Activated T-cell treated with anti-CD3 and anti-CD28 coated beads for 4 hours (primary cell): ENCODE results near the gene IL33.
"Not testable (repeated sequence)": the region's sequence is repeated elsewhere in the genome, so short reads cannot be mapped to it uniquely, and the experiment has no call there.

Source experiments
- DNase-seq: peaks from one replicate; pipeline ENCODE4 v3.0.0-alpha.2; 2020

The IL33 gene

GRCh38 chr9:6215562-6215961 is at the start of gene IL33:
TSS of gene IL33 (plus strand) at chr9:6215807. CDS start at chr9:6241695, 25,888 bp downstream.
- no peak for DNase-seq

GRCh38 chr9:6171667-6172066 is 43.9 kb upstream of the IL33 start:
- no peak for DNase-seq

GRCh38 chr9:6173914-6174313 is 41.7 kb upstream of the IL33 start:
- DNase-seq = no peak

- not testable (repeated sequence) for DNase-seq
These were observed 32.9 kb upstream of the IL33 start for GRCh38 chr9:6182549-6183226.

- DNase-seq = no peak
These were observed 32.4 kb upstream of the IL33 start for GRCh38 chr9:6183227-6183551.

GRCh38 chr9:6183627-6184026 is 32.0 kb upstream of the IL33 start:
- DNase-seq = no peak

- DNase-seq = no peak
These were observed 30.6 kb upstream of the IL33 start for GRCh38 chr9:6184749-6185645.

GRCh38 chr9:6186691-6187090 is 28.9 kb upstream of the IL33 start:
- DNase-seq = no peak

GRCh38 chr9:6187272-6187671 is 28.3 kb upstream of the IL33 start:
- no peak for DNase-seq

GRCh38 chr9:6188466-6188865 is 27.1 kb upstream of the IL33 start:
- DNase-seq = no peak

GRCh38 chr9:6188906-6189305 is 26.7 kb upstream of the IL33 start:
- DNase-seq = no peak

GRCh38 chr9:6194934-6195333 is 20.7 kb upstream of the IL33 start:
- DNase-seq = no peak

- no peak for DNase-seq
These were observed 19.8 kb upstream of the IL33 start for GRCh38 chr9:6195714-6196360.

- no peak for DNase-seq
These were observed 18.3 kb upstream of the IL33 start for GRCh38 chr9:6197330-6197729.

- DNase-seq = no peak
These were observed 17.4 kb upstream of the IL33 start for GRCh38 chr9:6198251-6198650.

GRCh38 chr9:6199596-6199995 is 16.0 kb upstream of the IL33 start:
- DNase-seq = no peak

- no peak for DNase-seq
These were observed 14.8 kb upstream of the IL33 start for GRCh38 chr9:6200761-6201160.

GRCh38 chr9:6209966-6210365 is 5.6 kb upstream of the IL33 start:
- no peak for DNase-seq

GRCh38 chr9:6212722-6213375 is 2.8 kb upstream of the IL33 start:
- DNase-seq = no peak

- DNase-seq = no peak
These were observed 1.2 kb upstream of the IL33 start for GRCh38 chr9:6214434-6214833.

GRCh38 chr9:6214903-6215302 is 704 bp upstream of the IL33 start:
- no peak for DNase-seq

GRCh38 chr9:6216002-6216401 is 395 bp downstream of the IL33 start:
- no peak for DNase-seq

- no peak for DNase-seq
These were observed 1.3 kb downstream of the IL33 start for GRCh38 chr9:6216951-6217350.
